ENCODE results near the gene ASAP2.

Gene ASAP2

GRCh38 chr2:9229470-9229820 lies 22.8 kb downstream of the ASAP2 start:
- Histone ChIP-seq H3K4me2 (ENCODE audit: low read depth, low read length) (no peak overlapping the region), H4K20me1 (ENCODE audit: insufficient read depth, low read length) (no peaks in the 10 kb centered on the region), H3K4me3 (ENCODE audit: low read length) (no peak overlapping the region), H3K9ac (ENCODE audit: low read length) (no peak overlapping the region), H3K4me1 (ENCODE audit: low read length) (no peaks in the 10 kb centered on the region), H3K27ac (ENCODE audit: low read length) (no peak overlapping the region), H3K36me3 (replicated peaks; ENCODE audit: insufficient read depth, low read length) (no peaks in the 10 kb centered on the region), H3K9me3 (replicated peaks; ENCODE audit: insufficient read depth, low read length) (no peaks in the 10 kb centered on the region), H2AFZ (ENCODE audit: low read length) (no peak overlapping the region), H3K9me2 (replicated peaks; ENCODE audit: insufficient read depth, low read length) (no peaks in the 10 kb centered on the region), H3F3A (ENCODE audit: insufficient read depth, low read length) (no peaks in the 10 kb centered on the region), H3K79me2 (ENCODE audit: low read length) (peaks cover 10% of the 10 kb centered on the region; the same call in 1 of the 2 replicates), H3K27me3 (replicated peaks; ENCODE audit: insufficient read depth, low read length) (no peaks in the 10 kb centered on the region)
- DNase-seq, result no peak
- no peak for TF ChIP-seq EZH2 (optimal IDR thresholded peaks at IDR 0.05; ENCODE audit: low read depth, low read length)
- TF ChIP-seq, protein P1, sequence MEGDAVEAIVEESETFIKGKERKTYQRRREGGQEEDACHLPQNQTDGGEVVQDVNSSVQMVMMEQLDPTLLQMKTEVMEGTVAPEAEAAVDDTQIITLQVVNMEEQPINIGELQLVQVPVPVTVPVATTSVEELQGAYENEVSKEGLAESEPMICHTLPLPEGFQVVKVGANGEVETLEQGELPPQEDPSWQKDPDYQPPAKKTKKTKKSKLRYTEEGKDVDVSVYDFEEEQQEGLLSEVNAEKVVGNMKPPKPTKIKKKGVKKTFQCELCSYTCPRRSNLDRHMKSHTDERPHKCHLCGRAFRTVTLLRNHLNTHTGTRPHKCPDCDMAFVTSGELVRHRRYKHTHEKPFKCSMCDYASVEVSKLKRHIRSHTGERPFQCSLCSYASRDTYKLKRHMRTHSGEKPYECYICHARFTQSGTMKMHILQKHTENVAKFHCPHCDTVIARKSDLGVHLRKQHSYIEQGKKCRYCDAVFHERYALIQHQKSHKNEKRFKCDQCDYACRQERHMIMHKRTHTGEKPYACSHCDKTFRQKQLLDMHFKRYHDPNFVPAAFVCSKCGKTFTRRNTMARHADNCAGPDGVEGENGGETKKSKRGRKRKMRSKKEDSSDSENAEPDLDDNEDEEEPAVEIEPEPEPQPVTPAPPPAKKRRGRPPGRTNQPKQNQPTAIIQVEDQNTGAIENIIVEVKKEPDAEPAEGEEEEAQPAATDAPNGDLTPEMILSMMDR (IDR thresholded peaks at IDR 0.05; ENCODE audit: low read length), result no peak
- no peak for TF ChIP-seq EZH2phosphoT487 (IDR thresholded peaks at IDR 0.05; ENCODE audit: low read length)

DNA sequence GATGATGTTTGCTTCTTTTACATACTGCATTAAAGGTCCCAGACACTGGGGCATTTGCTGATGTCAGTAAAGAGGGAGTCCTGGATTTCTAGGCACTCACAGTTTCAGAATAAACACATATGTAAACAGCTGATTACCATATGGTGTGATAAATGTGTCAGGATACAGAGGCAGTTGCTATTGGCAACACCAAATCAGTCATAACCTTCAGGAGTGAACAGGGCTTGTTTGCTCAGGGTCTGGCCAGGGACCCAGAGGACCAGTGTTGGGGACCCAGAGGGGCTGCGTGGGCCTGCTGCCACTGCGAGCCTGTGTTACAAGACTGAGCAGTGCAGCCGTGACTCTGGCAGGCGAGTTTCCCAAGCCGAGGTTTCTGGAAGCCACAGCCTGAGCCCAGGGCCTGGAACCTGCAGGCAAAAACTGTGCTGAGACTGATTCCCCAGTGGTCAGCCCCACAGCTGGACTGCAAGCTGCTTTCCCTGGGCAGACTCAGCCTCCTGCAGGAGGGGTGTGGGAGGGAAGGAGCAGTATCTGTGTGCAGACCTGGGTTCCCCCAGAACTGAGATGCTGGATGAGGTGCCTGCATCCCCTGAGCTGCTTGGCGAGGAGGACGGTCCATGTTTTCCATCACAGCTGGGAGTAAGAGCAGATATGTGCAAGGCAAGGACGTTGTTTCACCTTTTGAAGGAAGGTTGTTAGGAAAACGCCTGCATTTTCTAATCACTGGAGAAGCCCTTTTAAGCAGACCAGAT lies 23.6 kb downstream of the ASAP2 start:
- DNase-seq, result no peak
- Histone ChIP-seq H3K4me2 (ENCODE audit: low read depth, low read length) (no peak overlapping the region), H2AFZ (ENCODE audit: low read length) (no peak overlapping the region), H3K79me2 (ENCODE audit: low read length) (peaks cover 7% of the 10 kb centered on the region; the same call in 1 of the 2 replicates), H3K4me1 (ENCODE audit: low read length) (no peaks in the 10 kb centered on the region), H3K4me3 (ENCODE audit: low read length) (no peak overlapping the region), H3F3A (ENCODE audit: insufficient read depth, low read length) (no peaks in the 10 kb centered on the region), H3K36me3 (replicated peaks; ENCODE audit: insufficient read depth, low read length) (no peaks in the 10 kb centered on the region), H3K27me3 (replicated peaks; ENCODE audit: insufficient read depth, low read length) (no peaks in the 10 kb centered on the region), H3K27ac (ENCODE audit: low read length) (no peak overlapping the region), H3K9me2 (replicated peaks; ENCODE audit: insufficient read depth, low read length) (no peaks in the 10 kb centered on the region), H3K9me3 (replicated peaks; ENCODE audit: insufficient read depth, low read length) (no peaks in the 10 kb centered on the region), H3K9ac (ENCODE audit: low read length) (no peak overlapping the region), H4K20me1 (ENCODE audit: insufficient read depth, low read length) (no peaks in the 10 kb centered on the region)
- TF ChIP-seq, protein P1 (IDR thresholded peaks at IDR 0.05; ENCODE audit: low read length), result no peak
- TF ChIP-seq EZH2phosphoT487 (IDR thresholded peaks at IDR 0.05; ENCODE audit: low read length) (no peak), EZH2 (optimal IDR thresholded peaks at IDR 0.05; ENCODE audit: low read depth, low read length) (no peak)

- no peaks in the 10 kb centered on the region for H3K27me3 ChIP-seq (replicated peaks; ENCODE audit: insufficient read depth, low read length)
- no peaks in the 10 kb centered on the region for H3K4me1 ChIP-seq (ENCODE audit: low read length)
- DNase-seq, result no peak
- no peak for TF ChIP-seq EZH2 (optimal IDR thresholded peaks at IDR 0.05; ENCODE audit: low read depth, low read length)
- TF ChIP-seq, protein P1 (IDR thresholded peaks at IDR 0.05; ENCODE audit: low read length), result no peak
- no peak for TF ChIP-seq EZH2phosphoT487 (IDR thresholded peaks at IDR 0.05; ENCODE audit: low read length)
- no peaks in the 10 kb centered on the region for H3F3A ChIP-seq (ENCODE audit: insufficient read depth, low read length)
- H3K36me3 ChIP-seq (replicated peaks; ENCODE audit: insufficient read depth, low read length), result no peaks in the 10 kb centered on the region
- H3K27ac ChIP-seq (ENCODE audit: low read length), result no peak overlapping the region
- no peaks in the 10 kb centered on the region for H3K9me2 ChIP-seq (replicated peaks; ENCODE audit: insufficient read depth, low read length)
- peaks cover 4% of the 10 kb centered on the region; the same call in 1 of the 2 replicates for H3K79me2 ChIP-seq (ENCODE audit: low read length)
- H2AFZ ChIP-seq (ENCODE audit: low read length), result no peak overlapping the region
- H3K4me3 ChIP-seq (ENCODE audit: low read length), result no peak overlapping the region
- no peaks in the 10 kb centered on the region for H4K20me1 ChIP-seq (ENCODE audit: insufficient read depth, low read length)
- no peak overlapping the region for H3K4me2 ChIP-seq (ENCODE audit: low read depth, low read length)
- no peak overlapping the region for H3K9ac ChIP-seq (ENCODE audit: low read length)
- H3K9me3 ChIP-seq (replicated peaks; ENCODE audit: insufficient read depth, low read length), result no peaks in the 10 kb centered on the region
Observed at GRCh38 chr2:9230881-9231280, 24.3 kb downstream of the ASAP2 start.
